Duodenal mucosa (tissue), 2 donors: ENCODE results near the gene A2M.

Experiments
- H3K27ac ChIP-seq: one replicate; pipeline ENCODE4 v1.7.0; 2013; ENCODE audit warnings: low read depth, low read length
- H3K27me3 ChIP-seq, 2 donors: one replicate each; pipeline ENCODE4 v1.7.0; 2013; ENCODE audit warnings: low read length in 2 of 2, control low read depth in 1 of 2; ENCODE audit not compliant: insufficient read depth in 2 of 2, control insufficient read depth in 1 of 2
- H3K36me3 ChIP-seq, 2 donors: one replicate each; pipeline ENCODE4 v1.7.0; 2013; ENCODE audit warnings: low read length in 2 of 2, control low read depth in 1 of 2; ENCODE audit not compliant: insufficient read depth in 2 of 2, control insufficient read depth in 1 of 2
- H3K4me1 ChIP-seq, 2 donors: one replicate each; pipeline ENCODE4 v1.7.0; 2013; ENCODE audit warnings: low read length in 2 of 2, control low read depth in 1 of 2; ENCODE audit not compliant: insufficient read depth in 2 of 2, control insufficient read depth in 1 of 2
- H3K4me3 ChIP-seq, 2 donors: one replicate each; pipeline ENCODE4 v1.7.0; 2013; ENCODE audit warnings: low read length in 2 of 2, low read depth in 1 of 2
- H3K9ac ChIP-seq, 2 donors: one replicate each; pipeline ENCODE4 v1.7.0; 2013; ENCODE audit warnings: low read length in 2 of 2, low read depth in 1 of 2
- H3K9me3 ChIP-seq, 2 donors: one replicate each; pipeline ENCODE4 v1.7.0; 2013; ENCODE audit warnings: low read length in 2 of 2, control low read depth in 1 of 2; ENCODE audit not compliant: control insufficient read depth in 1 of 2

Gene A2M

DNA sequence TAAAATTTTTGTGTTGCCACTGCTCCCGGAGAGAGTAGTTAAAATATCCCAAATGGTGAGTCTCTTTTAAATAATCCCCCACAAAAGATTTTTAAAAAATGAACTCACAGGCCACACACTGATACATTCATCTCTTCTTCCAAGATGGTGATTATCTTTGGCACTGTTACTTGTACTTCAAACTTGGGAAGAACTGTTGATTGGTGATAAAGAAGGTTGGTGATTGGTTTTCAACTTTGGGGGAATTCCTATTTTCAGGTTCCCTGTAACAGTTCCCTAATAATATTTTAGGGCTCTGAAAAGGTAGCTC, 6.6 kb downstream of the A2M start:
- Histone ChIP-seq H3K4me1 (no peaks in the 10 kb centered on the region), H3K36me3 (peaks cover 3 to 8% of the 10 kb centered on the region in 2 donors), H3K27me3 (no peaks in the 10 kb centered on the region)

DNA sequence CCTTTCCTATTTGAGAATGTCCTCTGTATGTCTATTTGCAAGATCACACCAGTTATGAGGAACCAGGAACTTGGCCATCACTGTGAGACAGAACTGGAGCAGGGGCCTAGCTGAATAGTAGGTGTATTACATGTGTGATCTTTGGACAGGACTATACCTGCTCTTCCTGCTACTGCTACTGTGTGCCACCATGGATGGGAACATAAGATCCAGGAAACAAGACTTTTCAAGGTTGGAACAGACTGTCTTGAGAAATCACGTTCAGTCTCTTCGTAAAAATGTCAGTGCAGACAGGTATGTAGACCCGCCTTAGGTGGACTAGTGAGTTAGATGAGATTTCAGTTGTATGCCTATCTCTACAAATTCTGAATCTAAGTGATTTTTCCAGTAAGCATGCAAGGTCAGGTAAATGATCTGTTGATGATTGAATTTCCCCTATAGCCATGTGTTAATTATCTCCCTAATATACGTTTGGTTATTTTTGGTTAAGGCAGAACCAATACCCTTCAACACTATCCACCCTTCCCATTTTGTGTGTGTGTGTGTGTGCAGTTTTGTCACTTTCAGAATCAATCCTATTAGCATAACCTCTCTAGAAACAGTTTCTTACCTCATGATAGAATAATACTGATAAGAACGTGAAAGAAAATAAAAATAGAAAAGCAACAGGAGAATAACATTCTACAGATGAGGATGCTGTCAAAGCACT, 7.1 kb downstream of the A2M start:
- no peaks in the 10 kb centered on the region for H3K4me1 ChIP-seq
- H3K9ac ChIP-seq, result no peak overlapping the region
- no peaks in the 10 kb centered on the region for H3K9me3 ChIP-seq
- H3K27me3 ChIP-seq, result no peaks in the 10 kb centered on the region
- no peak overlapping the region for H3K27ac ChIP-seq
- no peak overlapping the region for H3K4me3 ChIP-seq
- H3K36me3 ChIP-seq, result peaks cover 3 to 8% of the 10 kb centered on the region in 2 donors

More for the DNA sequence above, 6.6 kb downstream of the A2M start:
- no peak overlapping the region for H3K4me3 ChIP-seq
- H3K9ac ChIP-seq, result no peak overlapping the region
- H3K9me3 ChIP-seq, result no peaks in the 10 kb centered on the region
- no peak overlapping the region for H3K27ac ChIP-seq

DNA sequence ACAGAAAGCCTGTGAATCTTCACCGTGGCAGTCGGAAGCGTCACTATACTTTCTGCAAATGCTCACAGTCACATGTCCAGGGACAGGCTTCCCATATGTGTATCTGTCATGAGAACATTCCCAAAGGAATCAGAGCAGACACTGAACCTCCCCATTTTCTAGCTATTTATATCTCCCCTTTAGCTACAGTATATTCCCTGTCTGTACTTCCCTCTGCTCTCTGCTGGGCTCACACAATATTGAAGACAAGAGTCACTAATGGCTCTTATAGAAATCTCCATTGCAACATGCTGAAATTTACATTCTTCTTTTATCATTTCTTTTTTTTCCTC, 8.2 kb downstream of the A2M start:
- Histone ChIP-seq H3K9ac (no peak overlapping the region), H3K4me1 (no peaks in the 10 kb centered on the region), H3K9me3 (no peaks in the 10 kb centered on the region), H3K4me3 (no peak overlapping the region), H3K36me3 (peaks cover 3 to 7% of the 10 kb centered on the region in 2 donors), H3K27me3 (no peaks in the 10 kb centered on the region), H3K27ac (no peak overlapping the region)

DNA sequence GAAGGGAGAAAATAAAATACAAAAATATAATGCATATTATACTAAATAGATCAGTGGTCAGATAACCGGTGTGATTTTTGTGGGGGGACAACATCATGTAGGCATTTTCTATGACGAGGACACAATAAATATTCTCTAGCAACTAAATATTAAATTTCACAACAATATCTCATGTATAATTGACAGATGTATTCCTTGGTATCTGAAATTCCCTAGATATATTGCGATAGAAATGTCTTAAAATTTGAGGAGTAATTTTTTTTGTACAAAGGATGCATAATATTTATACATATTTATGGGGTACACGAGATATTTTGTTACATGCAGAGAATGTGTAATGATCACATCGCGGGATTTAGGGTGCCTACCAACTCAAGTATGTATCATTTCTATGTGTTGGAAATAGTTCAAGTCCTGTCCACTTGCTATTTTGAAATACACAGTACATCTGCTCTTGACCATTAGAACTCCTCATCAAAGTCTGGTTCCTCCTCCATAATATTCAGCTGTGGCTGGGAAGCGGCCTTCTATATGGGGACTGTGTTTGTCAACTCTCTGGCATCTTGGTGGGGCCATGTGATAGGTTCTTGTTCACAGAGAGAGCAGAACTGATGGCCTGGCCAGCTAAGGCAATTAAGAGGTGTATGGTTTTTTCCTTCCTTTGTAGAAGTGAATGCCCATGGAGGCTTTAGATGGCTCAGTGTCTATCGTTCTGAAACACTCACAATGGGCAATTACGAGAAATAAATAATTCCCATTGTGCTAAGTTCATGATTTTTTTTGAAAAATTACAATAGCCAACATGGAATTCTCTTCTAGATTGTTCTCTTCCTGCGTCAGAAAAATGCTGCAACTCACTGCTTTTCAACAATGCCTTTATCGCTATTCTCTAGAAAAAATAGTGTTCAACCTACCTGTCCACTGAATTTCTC, 8.8 kb downstream of the A2M start:
- Histone ChIP-seq H3K9ac (no peak overlapping the region), H3K36me3 (peaks cover 3 to 5% of the 10 kb centered on the region in 2 donors), H3K27ac (no peak overlapping the region), H3K4me1 (no peaks in the 10 kb centered on the region), H3K27me3 (no peaks in the 10 kb centered on the region), H3K4me3 (no peak overlapping the region), H3K9me3 (no peaks in the 10 kb centered on the region)

DNA sequence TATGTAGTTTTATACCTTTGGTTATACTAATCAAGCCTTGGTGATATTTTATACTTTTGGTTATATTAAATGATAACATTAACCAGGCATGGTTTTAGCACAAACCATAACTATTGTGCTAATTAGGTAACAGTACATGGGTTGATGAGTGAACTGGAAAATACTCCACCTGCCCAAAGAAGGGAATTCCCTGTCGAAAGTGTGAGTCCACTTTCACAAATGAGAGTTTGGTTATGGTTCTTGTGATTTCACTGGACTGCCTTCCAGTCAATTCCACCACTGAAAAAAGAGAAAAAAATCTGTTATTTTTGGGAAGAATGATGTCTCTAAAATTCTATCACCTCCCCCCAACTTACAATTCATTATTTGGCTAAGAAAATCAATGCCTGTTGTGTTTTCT, 9.7 kb downstream of the A2M start:
- Histone ChIP-seq H3K27ac (no peak overlapping the region), H3K9me3 (no peaks in the 10 kb centered on the region), H3K36me3 (peaks cover 3 to 5% of the 10 kb centered on the region in 2 donors)

DNA sequence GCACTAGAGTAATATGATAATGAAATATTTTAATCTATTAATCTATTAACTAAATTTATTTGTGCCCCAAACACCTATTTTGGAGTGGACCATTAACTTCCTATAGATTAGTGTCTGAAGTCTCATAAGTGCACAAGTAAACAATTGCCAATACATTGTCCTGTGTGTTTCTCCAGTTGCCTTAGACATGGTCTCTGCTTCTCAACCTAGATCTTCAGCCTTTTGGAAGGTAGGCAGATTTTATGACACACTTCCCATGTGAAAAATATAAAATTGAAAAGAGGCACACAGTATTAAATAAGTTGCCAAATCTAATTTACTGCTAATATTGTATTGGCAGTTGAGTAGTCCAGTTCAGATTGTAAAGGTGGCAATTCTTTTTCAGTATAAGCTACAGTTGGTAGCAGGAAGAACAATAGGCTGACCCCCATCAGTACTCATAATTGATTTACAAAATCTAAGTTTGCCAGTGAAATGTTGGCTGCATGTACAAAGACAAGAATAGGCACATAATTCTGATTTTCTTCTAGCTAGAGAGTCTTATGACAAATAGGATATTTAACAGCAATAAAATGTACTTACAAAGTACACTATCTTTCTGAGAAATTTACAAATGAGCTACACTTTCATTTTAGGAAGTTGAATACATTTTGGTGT, 10.8 kb downstream of the A2M start:
- Histone ChIP-seq H3K4me3 (no peak overlapping the region), H3K27me3 (no peaks in the 10 kb centered on the region), H3K4me1 (no peaks in the 10 kb centered on the region), H3K27ac (no peak overlapping the region), H3K9me3 (no peaks in the 10 kb centered on the region), H3K36me3 (peaks cover 5 to 8% of the 10 kb centered on the region in 2 donors), H3K9ac (no peak overlapping the region)

More for the DNA sequence above, 9.7 kb downstream of the A2M start:
- H3K4me1 ChIP-seq, result no peaks in the 10 kb centered on the region
- H3K9ac ChIP-seq, result no peak overlapping the region
- H3K4me3 ChIP-seq, result no peak overlapping the region
- no peaks in the 10 kb centered on the region for H3K27me3 ChIP-seq

DNA sequence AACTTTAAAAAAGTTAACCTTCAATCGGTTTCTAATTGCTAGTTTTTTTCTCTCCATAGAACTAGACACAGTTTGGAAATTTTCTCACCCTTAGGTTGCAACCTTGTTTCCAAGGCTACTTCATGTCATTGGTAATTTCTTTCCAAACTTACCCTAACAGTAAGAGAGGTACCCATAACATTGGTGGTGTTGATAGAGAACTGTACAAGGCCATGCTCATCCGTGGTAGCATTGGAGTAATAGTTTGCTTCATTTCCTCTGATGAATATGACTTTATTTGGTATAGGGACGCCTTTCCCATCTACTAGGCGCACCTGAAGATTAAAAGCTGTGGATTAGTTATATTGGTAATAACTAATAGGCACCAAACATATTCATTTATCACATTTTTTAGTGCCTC, 11.6 kb downstream of the A2M start:
- H3K27me3 ChIP-seq, result no peaks in the 10 kb centered on the region
- H3K36me3 ChIP-seq, result peaks cover 5 to 9% of the 10 kb centered on the region in 2 donors
- no peak overlapping the region for H3K4me3 ChIP-seq
- no peaks in the 10 kb centered on the region for H3K4me1 ChIP-seq
- H3K9me3 ChIP-seq, result no peaks in the 10 kb centered on the region
- no peak overlapping the region for H3K9ac ChIP-seq
- H3K27ac ChIP-seq, result no peak overlapping the region

DNA sequence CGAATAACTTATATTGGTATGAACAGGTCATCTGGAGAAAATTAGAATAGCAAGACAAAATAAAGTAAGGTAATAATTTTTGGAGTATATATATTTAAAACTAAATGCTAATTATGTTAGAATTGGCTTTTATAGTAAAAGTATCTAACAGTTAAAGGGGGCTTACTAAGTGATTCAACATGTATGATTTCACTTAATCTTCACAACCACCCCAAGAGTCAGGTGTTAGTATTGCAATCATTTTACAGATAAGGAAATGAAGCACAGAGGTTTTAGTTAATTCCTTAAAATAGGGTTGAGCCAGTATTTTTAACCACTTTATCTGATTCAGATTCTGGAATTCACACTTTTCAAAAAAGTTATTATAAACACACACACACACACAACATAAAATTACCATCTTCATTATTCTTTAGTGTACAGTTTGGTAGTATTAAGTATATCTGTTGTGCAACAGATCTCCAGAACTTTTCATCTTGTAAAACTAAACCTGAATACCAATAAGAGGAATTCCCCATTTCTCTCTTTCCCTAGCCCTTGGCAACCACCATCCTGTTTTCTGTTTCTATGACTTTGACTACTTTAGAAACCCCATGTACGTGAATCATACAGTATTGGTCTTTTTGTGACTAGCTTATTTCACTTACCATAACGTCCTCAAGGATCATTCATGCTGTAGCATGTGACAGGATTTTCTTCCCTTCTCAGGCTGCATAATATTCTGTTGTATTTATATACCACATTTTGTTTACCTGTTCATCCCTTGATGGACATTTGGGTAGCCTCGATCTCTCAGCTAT, 12.5 kb downstream of the A2M start:
- Histone ChIP-seq H3K4me1 (no peaks in the 10 kb centered on the region), H3K9ac (no peak overlapping the region), H3K27ac (no peak overlapping the region), H3K36me3 (peaks cover 9 to 12% of the 10 kb centered on the region in 2 donors), H3K27me3 (no peaks in the 10 kb centered on the region), H3K9me3 (no peaks in the 10 kb centered on the region), H3K4me3 (no peak overlapping the region)

DNA sequence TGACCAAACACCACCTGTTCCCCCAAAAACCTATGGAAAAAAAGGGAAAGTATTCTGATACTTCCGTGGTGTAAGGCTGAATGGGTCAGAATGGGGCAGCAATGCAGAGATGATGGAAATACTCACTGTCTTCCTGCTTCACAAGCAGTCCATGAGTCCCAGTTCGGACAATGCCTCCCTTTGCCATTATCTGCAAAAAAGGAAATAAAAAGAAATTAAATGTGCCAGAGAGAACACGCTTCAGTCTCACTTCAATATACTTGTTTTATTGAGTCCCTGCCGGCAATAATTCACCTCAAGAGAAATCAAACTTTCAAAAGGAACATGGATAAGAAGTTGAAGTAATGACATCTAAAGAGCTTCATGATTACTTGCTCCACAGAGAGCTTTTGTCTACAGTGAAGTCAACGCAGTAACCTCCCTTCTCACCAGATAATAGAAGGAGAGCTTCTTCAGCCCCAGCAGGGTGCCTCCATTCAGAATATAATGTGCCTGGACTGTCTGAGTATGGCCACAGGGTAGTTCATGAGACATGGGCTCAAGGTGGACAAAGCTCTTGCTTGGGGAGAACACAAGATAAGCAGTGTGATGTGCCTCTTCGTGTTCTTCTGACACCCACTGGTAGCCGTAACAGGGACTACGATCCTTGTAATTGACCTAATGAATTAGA, 14.6 kb downstream of the A2M start:
- H3K27ac ChIP-seq, result no peak overlapping the region
- no peaks in the 10 kb centered on the region for H3K27me3 ChIP-seq
- no peak overlapping the region for H3K4me3 ChIP-seq
- no peaks in the 10 kb centered on the region for H3K4me1 ChIP-seq
- H3K36me3 ChIP-seq, result peaks cover 4 to 15% of the 10 kb centered on the region in 2 donors
- no peaks in the 10 kb centered on the region for H3K9me3 ChIP-seq
- H3K9ac ChIP-seq, result no peak overlapping the region
